ENCODE results near the gene FAR2.

DNA sequence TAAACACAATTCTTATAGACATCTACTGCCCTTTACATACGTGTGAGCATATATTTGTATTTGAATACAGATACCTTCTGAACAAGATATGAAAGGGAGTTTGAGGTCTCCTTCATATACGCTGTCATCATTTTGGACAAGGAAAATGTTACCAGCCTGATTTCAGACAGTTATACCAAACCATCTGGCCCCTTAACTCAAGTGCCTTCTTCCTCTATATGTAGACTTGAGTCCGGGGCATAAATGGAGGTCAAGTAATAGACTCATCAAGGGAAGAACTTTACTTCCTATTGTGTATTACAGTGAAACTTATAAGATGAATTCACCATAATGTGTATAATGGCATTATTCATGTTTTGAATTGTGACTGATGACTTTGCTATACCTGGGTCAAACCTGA is 52.2 kb downstream of the FAR2 start:
- no peak for TF ChIP-seq CTCF (IDR thresholded peaks at IDR 0.05; ENCODE audit: low read length)
- no peak for TF ChIP-seq EZH2 (IDR thresholded peaks at IDR 0.05; ENCODE audit: borderline replicate concordance, low read length)
